HCT116 (cell line): Measurements from ENCODE around the gene C20orf141. TPM values are rescaled to one million over a fixed set of nuclear protein-coding genes. Genes with fewer than 3 reads are reported as not detected.

ENCODE experiments used
- ATAC-seq: fragments of 200-7000 bp; cut with Tn5 transposase; 2 replicates; pipeline ENCODE4 v1.9.1; 2020; ENCODE audit warnings: mild to moderate bottlenecking, moderate library complexity
- BruUV-seq: library from RNA; stranded (reverse); fragments of 400-500 nt; replicated peaks from 2 replicates; lab custom pipeline; 2021; lab: Mats Ljungman, UMichigan
- CTCF ChIA-PET: fragments of 300-600 bp; sonication (Branson Sonifier 250); formaldehyde crosslinking; loops from one replicate; lab custom pipeline; 2021; ENCODE audit warnings: antibody characterized with exemption; lab: Charles Lee
- POLR2A ChIA-PET: fragments of 300-600, 350-600 bp; sonication (Branson Sonifier 250); formaldehyde crosslinking; loops from one replicate; lab custom pipeline; 2021; ENCODE audit warnings: antibody characterized with exemption; lab: Charles Lee
- RAD21 ChIA-PET, 2 experiments: fragments of 300-600 bp; sonication (Branson Sonifier 250); formaldehyde crosslinking; loops; one replicate each; lab custom pipeline; 2023; ENCODE audit warnings: low total read pairs in 2 of 2; ENCODE audit not compliant: uncharacterized antibody in 2 of 2, unreplicated experiment in 2 of 2, low non-redundant PET in 1 of 2; lab: Charles Lee
- DNase-seq: peaks from one replicate; pipeline ENCODE4 v3.0.0-alpha.2; 2010; ENCODE audit warnings: low read depth, low spot score
- H2AFZ ChIP-seq: fragments of 200-600 bp; shearing (Covaris generic), sonication (generic); 2 replicates; pipeline ENCODE4 v1.6.1; 2017; ENCODE audit warnings: low read depth, mixed run types, mixed read lengths, antibody characterized with exemption, low read length; ENCODE audit not compliant: poor library complexity, severe bottlenecking
- H3K27ac ChIP-seq: 2 replicates; pipeline ENCODE4 v1.5.1; 2012; ENCODE audit warnings: low read depth, low read length
- H3K27me3 ChIP-seq: fragments of 200-600 bp; sonication (generic); 2 replicates; pipeline ENCODE4 v1.6.1; 2016; ENCODE audit warnings: mixed run types, low read length, mixed read lengths; ENCODE audit not compliant: insufficient read depth
- H3K36me3 ChIP-seq, 2 experiments: fragments of 200-500 bp in 1 of 2; fragments of 200-600 bp in 1 of 2; sonication (Bioruptor generic) in 1 of 2; sonication (generic) in 1 of 2; 2 replicates each; pipeline versions ENCODE4 v1.5.1 to v1.6.1; 2014 to 2016; ENCODE audit warnings: low read length in 2 of 2, inconsistent platforms in 1 of 2, mixed read lengths in 1 of 2, mixed run types in 1 of 2; ENCODE audit not compliant: insufficient read depth in 2 of 2, control insufficient read depth in 1 of 2
- H3K4me1 ChIP-seq, 2 experiments: fragments of 200-600 bp in 1 of 2; sonication (generic) in 1 of 2; 2 replicates each; pipeline versions ENCODE4 v1.5.1 to v1.6.1; 2012 to 2017; ENCODE audit warnings: low read length in 2 of 2, inconsistent platforms in 1 of 2, mild to moderate bottlenecking in 1 of 2, mixed read lengths in 1 of 2, mixed run types in 1 of 2, moderate library complexity in 1 of 2; ENCODE audit not compliant: insufficient read depth in 2 of 2, control insufficient read depth in 1 of 2
- H3K4me2 ChIP-seq: fragments of 200-600 bp; sonication (generic); 2 replicates; pipeline ENCODE4 v1.6.1; 2017; ENCODE audit warnings: mixed run types, low read length, mixed read lengths
- H3K4me3 ChIP-seq, 2 experiments: fragments of 200-600 bp in 1 of 2; sonication (generic) in 1 of 2; replicated peaks in 1 of 2; 2 replicates each; pipeline ENCODE4 v1.5.1; 2011 to 2016; ENCODE audit warnings: low read length in 2 of 2, control low read depth in 1 of 2, low read depth in 1 of 2, mild to moderate bottlenecking in 1 of 2, mixed read lengths in 1 of 2, mixed run types in 1 of 2
- H3K79me2 ChIP-seq: fragments of 200-600 bp; sonication (generic); 2 replicates; pipeline ENCODE4 v1.6.1; 2017; ENCODE audit warnings: mild to moderate bottlenecking, mixed run types, low read length, moderate library complexity, mixed read lengths; ENCODE audit not compliant: insufficient read depth
- H3K9ac ChIP-seq: fragments of 200-600 bp; sonication (generic); 2 replicates; pipeline ENCODE4 v1.6.1; 2016; ENCODE audit warnings: low read length, mixed read lengths
- H3K9me2 ChIP-seq: fragments of 200-600 bp; sonication (generic), shearing (Covaris generic); 2 replicates; pipeline ENCODE4 v1.6.1; 2017; ENCODE audit warnings: mixed run types, mild to moderate bottlenecking, moderate library complexity; ENCODE audit not compliant: insufficient read depth
- H3K9me3 ChIP-seq, 2 experiments: fragments of 200-500 bp in 1 of 2; fragments of 200-600 bp in 1 of 2; sonication (Bioruptor generic) in 1 of 2; sonication (generic) in 1 of 2; 2 replicates each; pipeline ENCODE4 v1.6.1; 2014 to 2017; ENCODE audit warnings: low read length in 2 of 2, mixed read lengths in 2 of 2, inconsistent platforms in 1 of 2, low read depth in 1 of 2, mild to moderate bottlenecking in 1 of 2, mixed run types in 1 of 2, moderate library complexity in 1 of 2; ENCODE audit not compliant: control insufficient read depth in 1 of 2, insufficient read depth in 1 of 2
- H4K20me1 ChIP-seq: fragments of 200-600 bp; sonication (generic), shearing (Covaris generic); 2 replicates; pipeline ENCODE4 v1.6.1; 2017; ENCODE audit warnings: mixed run types, mild to moderate bottlenecking, moderate library complexity; ENCODE audit not compliant: insufficient read depth
- CBX3 ChIP-seq: IDR thresholded peaks from 2 replicates; pipeline ENCODE4 v1.6.1; 2012; ENCODE audit warnings: low read depth
- CEBPB ChIP-seq: IDR thresholded peaks from 2 replicates; pipeline ENCODE4 v1.6.1; 2012; ENCODE audit warnings: low read depth
- EGR1 ChIP-seq: IDR thresholded peaks from 2 replicates; pipeline ENCODE4 v1.6.1; 2012; ENCODE audit warnings: low read depth
- EZH2 ChIP-seq: fragments of 200-600 bp; sonication (generic); IDR thresholded peaks from 2 replicates; pipeline ENCODE4 v1.6.1; 2017; ENCODE audit warnings: antibody characterized with exemption, mixed run types
- EZH2phosphoT487 ChIP-seq: fragments of 200-600 bp; IDR thresholded peaks from 2 replicates; pipeline ENCODE4 v1.6.1; 2018; ENCODE audit warnings: antibody characterized with exemption, borderline replicate concordance
- FOSL1 ChIP-seq: IDR thresholded peaks from 2 replicates; pipeline ENCODE4 v1.6.1; 2012; ENCODE audit warnings: low read depth
- JUND ChIP-seq: IDR thresholded peaks from 2 replicates; pipeline ENCODE4 v1.6.1; 2012
- POLR2A ChIP-seq: IDR thresholded peaks from 2 replicates; pipeline ENCODE4 v1.7.0; 2011; ENCODE audit warnings: borderline replicate concordance; ENCODE audit not compliant: insufficient read depth, insufficient read length; ENCODE audit errors: extremely low read depth
- POLR2AphosphoS5 ChIP-seq: IDR thresholded peaks from 2 replicates; pipeline ENCODE4 v1.6.1; 2011; ENCODE audit warnings: mild to moderate bottlenecking, low read depth, low read length, moderate library complexity
- SIN3A ChIP-seq: IDR thresholded peaks from 2 replicates; pipeline ENCODE4 v1.6.1; 2012; ENCODE audit warnings: low read depth
- SRF ChIP-seq: IDR thresholded peaks from 2 replicates; pipeline ENCODE4 v1.6.1; 2012; ENCODE audit warnings: low read depth
- TCF7L2 ChIP-seq: IDR thresholded peaks from 2 replicates; pipeline ENCODE4 v1.7.0; 2011; ENCODE audit warnings: borderline replicate concordance, inconsistent platforms; ENCODE audit not compliant: insufficient read depth, insufficient read length; ENCODE audit errors: extremely low read depth
- YY1 ChIP-seq: IDR thresholded peaks from 2 replicates; pipeline ENCODE4 v1.6.1; 2011; ENCODE audit warnings: low read length, low read depth, moderate library complexity, mild to moderate bottlenecking; ENCODE audit not compliant: insufficient replicate concordance; ENCODE audit errors: extremely low read depth
- intact Hi-C: fragments of 100-400 bp; cut with micrococcal nuclease; formaldehyde crosslinking; loops from 2 replicates; pipeline ENCODE4 v1.10.0; 2022
- total RNA-seq: library from RNA; stranded (reverse); gene quantifications from one replicate; pipeline ENCODE4 v1.2.1, GENCODE V29; 2021; ENCODE audit not compliant: unreplicated experiment
- TF ChIP-seq, protein P1 (sequence below): IDR thresholded peaks from 2 replicates; pipeline ENCODE4 v1.6.1; 2012
- TF ChIP-seq, protein P2 (sequence below): IDR thresholded peaks from 2 replicates; pipeline ENCODE4 v1.6.1; 2011; ENCODE audit warnings: mild to moderate bottlenecking, low read length, moderate library complexity; ENCODE audit not compliant: insufficient replicate concordance; ENCODE audit errors: extremely low read depth
- TF ChIP-seq, protein P3 (sequence below): IDR thresholded peaks from 2 replicates; pipeline ENCODE4 v1.6.1; 2012; ENCODE audit warnings: low read depth

C20orf141 gene
- total RNA-seq, 1 experiment from 2014 or later = not detected

DNA sequence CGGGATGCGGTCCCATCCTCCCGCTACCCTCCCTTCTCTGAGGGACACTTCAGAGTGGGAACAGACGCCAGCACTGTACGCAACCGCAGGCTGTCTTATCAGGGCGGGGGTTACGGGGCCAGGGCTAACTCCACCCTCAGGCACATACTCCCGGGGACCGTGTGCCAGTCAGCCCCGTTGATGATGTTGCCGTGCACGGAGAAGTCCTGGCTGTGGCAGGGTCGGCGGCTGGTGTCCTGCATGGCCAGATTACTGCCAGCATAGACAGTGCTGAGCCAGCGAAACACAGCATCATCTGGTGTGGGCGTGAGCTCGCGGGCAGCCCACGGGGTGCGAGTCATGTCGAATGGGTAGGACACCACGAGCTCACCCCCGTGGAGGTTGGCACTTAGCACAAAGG lies 19.3 kb upstream of the C20orf141 start:
- no peak for TF ChIP-seq CEBPB
- no peak for TF ChIP-seq JUND
- TF ChIP-seq EZH2phosphoT487 = no peak
- no peak for TF ChIP-seq POLR2A
- no peak for TF ChIP-seq EGR1
- no peak for TF ChIP-seq FOSL1
- no peak for TF ChIP-seq EZH2
- no peak for TF ChIP-seq SIN3A
- TF ChIP-seq POLR2AphosphoS5 = no peak
- no peak for TF ChIP-seq SRF
- Histone ChIP-seq H3K9ac (no peak overlapping the region), H3K36me3 (no peaks in the 10 kb centered on the region), H3K4me3 (no peak overlapping the region), H3K9me3 (no peaks in the 10 kb centered on the region), H4K20me1 (no peaks in the 10 kb centered on the region), H3K4me2 (no peak overlapping the region), H3K27ac (no peak overlapping the region), H3K4me1 (peaks cover 8 to 13% of the 10 kb centered on the region in 2 experiments; a peak in 3 of 4 replicates), H3K9me2 (no peaks in the 10 kb centered on the region), H3K79me2 (no peaks in the 10 kb centered on the region), H2AFZ (no peak overlapping the region), H3K27me3 (peaks cover 8% of the 10 kb centered on the region; the same call in 1 of the 2 replicates)
- ATAC-seq (no peak), DNase-seq (no peak)
- ChIA-PET CTCF (no interaction called here), POLR2A (no interaction called here), RAD21 (no interaction called here)
- no TSS peak for BruUV-seq
- intact Hi-C loops = no loop called here

DNA sequence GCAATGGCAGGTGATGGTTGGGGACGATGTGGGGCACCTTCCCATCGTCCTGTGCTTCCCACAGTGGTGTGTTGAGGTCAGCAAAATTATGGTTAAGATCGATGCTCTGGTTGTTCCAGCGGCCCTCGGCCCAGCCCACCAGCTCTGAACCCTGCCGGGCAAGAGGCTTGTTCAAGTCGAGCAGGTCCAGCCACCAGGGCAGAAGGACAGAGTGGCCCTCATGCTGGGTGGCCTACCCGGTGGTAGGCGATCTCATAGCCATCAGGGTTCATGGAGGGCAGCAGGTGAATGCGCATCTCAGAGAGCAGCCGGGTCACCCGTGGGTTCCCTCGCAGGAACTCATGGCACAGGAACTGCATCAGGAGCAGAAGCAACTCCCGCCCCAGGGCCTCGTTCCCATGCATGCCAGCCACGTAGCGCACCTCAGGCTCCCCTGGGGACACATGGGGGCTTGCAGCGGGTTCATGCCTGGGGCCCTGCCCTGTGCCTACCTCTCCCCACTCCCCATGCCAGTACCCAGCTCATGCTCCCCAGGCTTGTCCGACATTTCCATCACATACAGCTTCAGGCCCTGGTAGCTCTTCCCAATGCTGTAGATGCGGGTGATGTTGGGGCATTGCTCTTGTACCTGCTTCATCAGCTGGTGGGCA lies 18.7 kb upstream of the C20orf141 start:
- Histone ChIP-seq H3K9me2 (no peaks in the 10 kb centered on the region), H3K36me3 (no peaks in the 10 kb centered on the region), H3K27ac (no peak overlapping the region), H3K4me3 (no peak overlapping the region), H4K20me1 (no peaks in the 10 kb centered on the region), H3K4me2 (no peak overlapping the region), H2AFZ (no peak overlapping the region), H3K4me1 (peaks cover 8 to 13% of the 10 kb centered on the region in 2 experiments; a peak in 3 of 4 replicates), H3K27me3 (peaks cover 8% of the 10 kb centered on the region; the same call in 1 of the 2 replicates), H3K9me3 (no peaks in the 10 kb centered on the region), H3K9ac (no peak overlapping the region), H3K79me2 (no peaks in the 10 kb centered on the region)
- DNase-seq (no peak), ATAC-seq (no peak)
- ChIA-PET RAD21 (no interaction called here), POLR2A (no interaction called here), CTCF (no interaction called here)
- intact Hi-C loops = no loop called here
- no TSS peak for BruUV-seq
- TF ChIP-seq SIN3A (no peak), TCF7L2 (no peak), POLR2AphosphoS5 (no peak), YY1 (no peak), CBX3 (no peak)
- TF ChIP-seq, protein P1, sequence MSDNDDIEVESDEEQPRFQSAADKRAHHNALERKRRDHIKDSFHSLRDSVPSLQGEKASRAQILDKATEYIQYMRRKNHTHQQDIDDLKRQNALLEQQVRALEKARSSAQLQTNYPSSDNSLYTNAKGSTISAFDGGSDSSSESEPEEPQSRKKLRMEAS = no peak
- TF ChIP-seq, protein P2, sequence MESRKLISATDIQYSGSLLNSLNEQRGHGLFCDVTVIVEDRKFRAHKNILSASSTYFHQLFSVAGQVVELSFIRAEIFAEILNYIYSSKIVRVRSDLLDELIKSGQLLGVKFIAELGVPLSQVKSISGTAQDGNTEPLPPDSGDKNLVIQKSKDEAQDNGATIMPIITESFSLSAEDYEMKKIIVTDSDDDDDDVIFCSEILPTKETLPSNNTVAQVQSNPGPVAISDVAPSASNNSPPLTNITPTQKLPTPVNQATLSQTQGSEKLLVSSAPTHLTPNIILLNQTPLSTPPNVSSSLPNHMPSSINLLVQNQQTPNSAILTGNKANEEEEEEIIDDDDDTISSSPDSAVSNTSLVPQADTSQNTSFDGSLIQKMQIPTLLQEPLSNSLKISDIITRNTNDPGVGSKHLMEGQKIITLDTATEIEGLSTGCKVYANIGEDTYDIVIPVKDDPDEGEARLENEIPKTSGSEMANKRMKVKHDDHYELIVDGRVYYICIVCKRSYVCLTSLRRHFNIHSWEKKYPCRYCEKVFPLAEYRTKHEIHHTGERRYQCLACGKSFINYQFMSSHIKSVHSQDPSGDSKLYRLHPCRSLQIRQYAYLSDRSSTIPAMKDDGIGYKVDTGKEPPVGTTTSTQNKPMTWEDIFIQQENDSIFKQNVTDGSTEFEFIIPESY = no peak
- TF ChIP-seq, protein P3, sequence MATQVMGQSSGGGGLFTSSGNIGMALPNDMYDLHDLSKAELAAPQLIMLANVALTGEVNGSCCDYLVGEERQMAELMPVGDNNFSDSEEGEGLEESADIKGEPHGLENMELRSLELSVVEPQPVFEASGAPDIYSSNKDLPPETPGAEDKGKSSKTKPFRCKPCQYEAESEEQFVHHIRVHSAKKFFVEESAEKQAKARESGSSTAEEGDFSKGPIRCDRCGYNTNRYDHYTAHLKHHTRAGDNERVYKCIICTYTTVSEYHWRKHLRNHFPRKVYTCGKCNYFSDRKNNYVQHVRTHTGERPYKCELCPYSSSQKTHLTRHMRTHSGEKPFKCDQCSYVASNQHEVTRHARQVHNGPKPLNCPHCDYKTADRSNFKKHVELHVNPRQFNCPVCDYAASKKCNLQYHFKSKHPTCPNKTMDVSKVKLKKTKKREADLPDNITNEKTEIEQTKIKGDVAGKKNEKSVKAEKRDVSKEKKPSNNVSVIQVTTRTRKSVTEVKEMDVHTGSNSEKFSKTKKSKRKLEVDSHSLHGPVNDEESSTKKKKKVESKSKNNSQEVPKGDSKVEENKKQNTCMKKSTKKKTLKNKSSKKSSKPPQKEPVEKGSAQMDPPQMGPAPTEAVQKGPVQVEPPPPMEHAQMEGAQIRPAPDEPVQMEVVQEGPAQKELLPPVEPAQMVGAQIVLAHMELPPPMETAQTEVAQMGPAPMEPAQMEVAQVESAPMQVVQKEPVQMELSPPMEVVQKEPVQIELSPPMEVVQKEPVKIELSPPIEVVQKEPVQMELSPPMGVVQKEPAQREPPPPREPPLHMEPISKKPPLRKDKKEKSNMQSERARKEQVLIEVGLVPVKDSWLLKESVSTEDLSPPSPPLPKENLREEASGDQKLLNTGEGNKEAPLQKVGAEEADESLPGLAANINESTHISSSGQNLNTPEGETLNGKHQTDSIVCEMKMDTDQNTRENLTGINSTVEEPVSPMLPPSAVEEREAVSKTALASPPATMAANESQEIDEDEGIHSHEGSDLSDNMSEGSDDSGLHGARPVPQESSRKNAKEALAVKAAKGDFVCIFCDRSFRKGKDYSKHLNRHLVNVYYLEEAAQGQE = no peak
